ENCODE results near the gene F13A1.

- TF ChIP-seq POLR2A (IDR thresholded peaks at IDR 0.05) (no peak), CTCF (IDR thresholded peaks at IDR 0.05) (no peak)
Measured at GRCh38 chr6:6177754-6178153, 142.7 kb downstream of the F13A1 start.

Data from suprapubic skin (tissue), 3 donors.